DOHH2 (cell line): ENCODE results near the gene POFUT2.

ENCODE experiments used
- H3F3A ChIP-seq: fragments of 200-600 bp; sonication (generic), shearing (Covaris generic); 2 replicates; pipeline ENCODE4 v1.6.0; 2016; ENCODE audit warnings: antibody characterized with exemption, mild to moderate bottlenecking; ENCODE audit not compliant: control insufficient read depth, insufficient read depth
- H3K27ac ChIP-seq: fragments of 200-600 bp; sonication (generic); 2 replicates; pipeline ENCODE4 v1.5.1; 2014; ENCODE audit warnings: low read depth, mild to moderate bottlenecking, low read length, moderate library complexity
- H3K27me3 ChIP-seq: fragments of 200-600 bp; sonication (generic); 2 replicates; pipeline ENCODE4 v1.6.1; 2014; ENCODE audit warnings: mild to moderate bottlenecking, low read length, mixed read lengths; ENCODE audit not compliant: control insufficient read depth
- H3K36me3 ChIP-seq: fragments of 200-600 bp; sonication (generic); 2 replicates; pipeline ENCODE4 v1.6.1; 2014; ENCODE audit warnings: mild to moderate bottlenecking, low read length, moderate library complexity, mixed read lengths; ENCODE audit not compliant: control insufficient read depth
- H3K4me1 ChIP-seq: fragments of 200-600 bp; sonication (generic); 2 replicates; pipeline ENCODE4 v1.6.1; 2014; ENCODE audit warnings: mild to moderate bottlenecking, low read length, mixed read lengths; ENCODE audit not compliant: control insufficient read depth
- H3K4me2 ChIP-seq: fragments of 200-600 bp; sonication (generic); 2 replicates; pipeline ENCODE4 v1.6.0; 2014; ENCODE audit warnings: mild to moderate bottlenecking, low read length, moderate library complexity
- H3K4me3 ChIP-seq: fragments of 200-600 bp; sonication (generic); 2 replicates; pipeline ENCODE4 v1.5.1; 2014; ENCODE audit warnings: mild to moderate bottlenecking, low read length, mixed read lengths
- H3K79me2 ChIP-seq: fragments of 200-600 bp; sonication (generic); 2 replicates; pipeline ENCODE4 v1.6.1; 2014; ENCODE audit warnings: mild to moderate bottlenecking, low read length, mixed read lengths; ENCODE audit not compliant: control insufficient read depth
- H3K9me2 ChIP-seq: fragments of 200-600 bp; sonication (generic); replicated peaks from 2 replicates; pipeline ENCODE4 v1.6.1; 2014; ENCODE audit warnings: mild to moderate bottlenecking, low read length, mixed read lengths; ENCODE audit not compliant: control insufficient read depth
- H3K9me3 ChIP-seq: fragments of 200-600 bp; sonication (generic); 2 replicates; pipeline ENCODE4 v1.6.1; 2014; ENCODE audit warnings: antibody characterized with exemption, low read length, mixed read lengths; ENCODE audit not compliant: control insufficient read depth, insufficient read depth
- H4K20me1 ChIP-seq: fragments of 200-600 bp; sonication (generic); 2 replicates; pipeline ENCODE4 v1.6.0; 2014; ENCODE audit warnings: low read depth, mild to moderate bottlenecking, antibody characterized with exemption, low read length, moderate library complexity; ENCODE audit not compliant: control insufficient read depth, insufficient read depth
- EZH2phosphoT487 ChIP-seq: fragments of 200-600 bp; sonication (generic); IDR thresholded peaks from 2 replicates; pipeline ENCODE4 v1.6.1; 2017; ENCODE audit warnings: borderline replicate concordance, mild to moderate bottlenecking, antibody characterized with exemption, low read length, moderate library complexity, mixed read lengths
- TF ChIP-seq, protein P1 (sequence below): fragments of 200-600 bp; sonication (generic); IDR thresholded peaks from one replicate; pipeline ENCODE4 v1.5.1; 2014; ENCODE audit warnings: antibody characterized with exemption, mild to moderate bottlenecking, low read depth, low read length; ENCODE audit not compliant: poor library complexity, severe bottlenecking

The POFUT2 gene

GRCh38 chr21:45280969-45281368 lies 6.7 kb downstream of the POFUT2 start:
- H3K9me2 ChIP-seq: no peaks in the 10 kb centered on the region
- H3K9me3 ChIP-seq: no peaks in the 10 kb centered on the region
- H4K20me1 ChIP-seq: no peaks in the 10 kb centered on the region
- no peak for TF ChIP-seq EZH2phosphoT487
- TF ChIP-seq, protein P1, sequence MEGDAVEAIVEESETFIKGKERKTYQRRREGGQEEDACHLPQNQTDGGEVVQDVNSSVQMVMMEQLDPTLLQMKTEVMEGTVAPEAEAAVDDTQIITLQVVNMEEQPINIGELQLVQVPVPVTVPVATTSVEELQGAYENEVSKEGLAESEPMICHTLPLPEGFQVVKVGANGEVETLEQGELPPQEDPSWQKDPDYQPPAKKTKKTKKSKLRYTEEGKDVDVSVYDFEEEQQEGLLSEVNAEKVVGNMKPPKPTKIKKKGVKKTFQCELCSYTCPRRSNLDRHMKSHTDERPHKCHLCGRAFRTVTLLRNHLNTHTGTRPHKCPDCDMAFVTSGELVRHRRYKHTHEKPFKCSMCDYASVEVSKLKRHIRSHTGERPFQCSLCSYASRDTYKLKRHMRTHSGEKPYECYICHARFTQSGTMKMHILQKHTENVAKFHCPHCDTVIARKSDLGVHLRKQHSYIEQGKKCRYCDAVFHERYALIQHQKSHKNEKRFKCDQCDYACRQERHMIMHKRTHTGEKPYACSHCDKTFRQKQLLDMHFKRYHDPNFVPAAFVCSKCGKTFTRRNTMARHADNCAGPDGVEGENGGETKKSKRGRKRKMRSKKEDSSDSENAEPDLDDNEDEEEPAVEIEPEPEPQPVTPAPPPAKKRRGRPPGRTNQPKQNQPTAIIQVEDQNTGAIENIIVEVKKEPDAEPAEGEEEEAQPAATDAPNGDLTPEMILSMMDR: no peak
- no peaks in the 10 kb centered on the region for H3K4me1 ChIP-seq
- H3K4me3 ChIP-seq: no peak overlapping the region
- H3K27ac ChIP-seq: no peak overlapping the region
- H3K36me3 ChIP-seq: peaks cover 5% of the 10 kb centered on the region; the same call in 1 of the 2 replicates
- no peaks in the 10 kb centered on the region for H3K27me3 ChIP-seq
- H3K4me2 ChIP-seq: no peak overlapping the region
- H3F3A ChIP-seq: no peaks in the 10 kb centered on the region
- no peaks in the 10 kb centered on the region for H3K79me2 ChIP-seq

- Histone ChIP-seq H3F3A (no peaks in the 10 kb centered on the region), H3K9me2 (no peaks in the 10 kb centered on the region), H3K36me3 (peaks cover 5% of the 10 kb centered on the region; the same call in 1 of the 2 replicates), H3K4me1 (no peaks in the 10 kb centered on the region), H3K79me2 (no peaks in the 10 kb centered on the region), H3K9me3 (no peaks in the 10 kb centered on the region), H3K27me3 (no peaks in the 10 kb centered on the region), H3K4me3 (no peak overlapping the region), H3K27ac (no peak overlapping the region), H3K4me2 (no peak overlapping the region), H4K20me1 (no peaks in the 10 kb centered on the region)
- TF ChIP-seq, protein P1: no peak
- TF ChIP-seq EZH2phosphoT487: no peak
Observed at GRCh38 chr21:45280178-45280821, 7.4 kb downstream of the POFUT2 start.

DNA sequence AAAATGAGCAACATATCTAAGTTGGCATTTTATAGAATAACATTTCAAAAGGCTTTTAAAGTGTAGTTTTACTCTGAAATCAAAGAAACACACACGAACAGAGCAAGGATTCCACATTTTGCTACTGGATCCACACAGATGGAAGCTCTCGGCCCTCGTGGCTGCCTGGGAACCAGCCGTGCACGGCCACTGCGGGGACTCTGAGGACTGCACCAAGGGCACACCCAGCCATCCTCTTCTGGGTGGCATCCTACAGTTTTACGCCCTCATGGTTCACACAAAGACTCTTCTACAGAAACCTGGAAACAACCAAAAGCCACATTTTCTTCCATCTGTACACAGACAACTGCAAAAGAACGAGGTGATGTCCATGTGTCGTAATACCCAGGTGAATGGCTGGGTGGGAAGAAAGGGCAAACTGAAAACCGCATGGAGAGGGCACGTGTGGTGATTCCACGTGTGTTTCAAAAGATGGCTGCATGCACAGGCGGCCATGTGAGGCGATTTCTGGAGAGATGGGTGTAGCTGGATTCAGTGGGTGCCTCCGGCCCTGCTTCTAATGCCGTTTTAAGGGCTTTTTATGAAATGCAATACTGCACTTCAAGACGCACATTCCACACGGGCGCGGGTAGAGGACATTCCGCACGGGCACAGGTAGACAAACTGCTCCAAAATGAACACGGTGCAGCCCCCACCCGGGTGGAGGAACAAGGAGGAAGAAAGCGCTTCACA lies 8.1 kb downstream of the POFUT2 start:
- no peak overlapping the region for H3K4me3 ChIP-seq
- H4K20me1 ChIP-seq: no peaks in the 10 kb centered on the region
- H3F3A ChIP-seq: no peaks in the 10 kb centered on the region
- H3K4me2 ChIP-seq: no peak overlapping the region
- no peaks in the 10 kb centered on the region for H3K9me2 ChIP-seq
- no peaks in the 10 kb centered on the region for H3K9me3 ChIP-seq
- H3K27ac ChIP-seq: no peak overlapping the region
- peaks cover 6% of the 10 kb centered on the region; the same call in 1 of the 2 replicates for H3K36me3 ChIP-seq
- H3K4me1 ChIP-seq: no peaks in the 10 kb centered on the region
- H3K27me3 ChIP-seq: no peaks in the 10 kb centered on the region
- TF ChIP-seq, protein P1: no peak
- TF ChIP-seq EZH2phosphoT487: no peak
- H3K79me2 ChIP-seq: no peaks in the 10 kb centered on the region
